Progenitor cell of endocrine pancreas (in vitro differentiated cells): ENCODE results near the gene STIMATE. TPM values are rescaled to one million over a fixed set of nuclear protein-coding genes. Genes with fewer than 3 reads are reported as not detected.

ENCODE experiments used
- DNase-seq: peaks from one replicate; pipeline ENCODE4 v3.0.0; 2021; ENCODE audit warnings: low spot score; ENCODE audit not compliant: unreplicated experiment
- H3K27ac Mint-ChIP-seq: 2 replicates; pipeline ENCODE4 v1.8.0; 2021; ENCODE audit warnings: mild to moderate bottlenecking, moderate library complexity, mixed read lengths
- H3K27me3 Mint-ChIP-seq: 2 replicates; pipeline ENCODE4 v1.8.0; 2021; ENCODE audit warnings: mixed read lengths
- H3K36me3 Mint-ChIP-seq: 2 replicates; pipeline ENCODE4 v1.8.0; 2022; ENCODE audit warnings: mixed read lengths; ENCODE audit not compliant: insufficient read depth
- H3K4me1 Mint-ChIP-seq: 2 replicates; pipeline ENCODE4 v1.8.0; 2021; ENCODE audit warnings: low read depth, mixed read lengths
- H3K4me3 Mint-ChIP-seq: 2 replicates; pipeline ENCODE4 v1.8.0; 2021; ENCODE audit warnings: low read depth, mild to moderate bottlenecking, moderate library complexity, mixed read lengths
- H3K9me3 Mint-ChIP-seq: 2 replicates; pipeline ENCODE4 v1.8.0; 2021; ENCODE audit warnings: low read depth, mixed read lengths
- CTCF ChIP-seq: fragments of 200-600 bp; sonication (generic); IDR thresholded peaks from one replicate; pipeline ENCODE4 v1.5.0; 2021; ENCODE audit warnings: antibody characterized with exemption, mild to moderate bottlenecking; ENCODE audit not compliant: unreplicated experiment
- total RNA-seq: library from RNA; stranded (reverse); gene quantifications from 2 replicates; pipeline ENCODE4 v1.2.1, GENCODE V29; 2021

The STIMATE gene
- total RNA-seq, 1 donor from 2014 or later: 17.4 TPM

DNA sequence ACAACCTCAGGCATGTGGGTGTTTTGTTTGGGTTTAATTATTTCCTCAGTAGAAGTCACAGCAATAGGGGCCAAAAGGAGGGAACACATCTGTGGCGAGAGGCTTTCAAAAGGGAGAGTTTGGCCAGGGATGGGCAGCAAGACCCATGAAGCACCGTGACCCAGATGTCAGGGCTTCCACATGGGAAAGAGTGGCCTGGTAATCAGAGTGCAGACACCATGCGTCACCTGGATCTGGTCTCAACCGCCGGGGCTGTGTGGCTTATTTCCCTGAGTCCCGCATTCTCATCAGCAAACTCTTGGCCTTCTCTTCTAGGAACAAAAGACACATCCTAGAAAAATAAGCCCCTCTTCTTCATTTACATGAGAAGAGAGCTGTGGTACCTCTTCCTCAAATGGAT is 50.1 kb downstream of the STIMATE start:
- Mint-ChIP-seq H3K9me3 (no peaks in the 10 kb centered on the region), H3K4me1 (peaks cover 1% of the 10 kb centered on the region), H3K27me3 (no peaks in the 10 kb centered on the region), H3K36me3 (no peaks in the 10 kb centered on the region), H3K4me3 (no peak overlapping the region), H3K27ac (no peak overlapping the region)
- no peak for DNase-seq
- TF ChIP-seq CTCF: no peak

GRCh38 chr3:52846432-52846965 is 50.8 kb downstream of the STIMATE start:
- Mint-ChIP-seq H3K36me3 (no peaks in the 10 kb centered on the region), H3K9me3 (no peaks in the 10 kb centered on the region), H3K27me3 (no peaks in the 10 kb centered on the region), H3K4me3 (no peak overlapping the region), H3K27ac (no peak overlapping the region), H3K4me1 (peaks cover 1% of the 10 kb centered on the region)
- DNase-seq: no peak
- TF ChIP-seq CTCF: no peak

DNA sequence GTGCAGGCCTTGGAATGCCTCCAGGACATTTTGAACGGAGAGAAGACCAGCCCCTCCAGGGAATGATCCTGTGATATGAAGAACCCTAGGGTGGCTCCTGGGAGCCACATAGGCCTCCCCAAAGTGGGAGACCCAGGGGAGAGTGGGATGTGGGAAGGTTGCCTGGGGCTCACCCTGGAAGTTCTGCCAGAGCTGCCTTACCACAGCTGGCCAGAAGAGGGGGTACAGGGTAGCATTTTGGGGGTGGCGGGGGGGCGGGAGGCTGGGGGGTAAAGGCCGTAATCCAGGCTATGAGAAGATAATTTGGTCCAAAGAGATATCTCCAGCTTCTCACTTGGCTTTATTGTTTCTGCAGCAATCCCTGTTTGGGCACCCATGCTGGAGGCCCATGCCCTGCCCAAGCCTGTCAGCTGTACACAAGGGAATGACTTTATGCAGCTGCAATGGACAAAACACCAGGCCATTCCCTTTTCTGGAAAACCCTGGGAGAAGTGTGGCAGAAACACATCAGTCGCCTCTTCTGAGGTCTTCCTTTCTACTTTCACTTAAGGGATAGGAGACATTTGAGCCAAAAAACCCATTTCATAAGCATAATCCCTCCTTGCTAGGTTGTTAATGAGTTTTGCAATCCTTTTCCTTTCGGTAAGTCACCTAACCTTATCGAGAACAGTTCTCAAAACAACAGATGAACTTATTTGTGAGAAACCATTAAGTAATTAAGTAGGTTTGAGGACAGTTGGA is 51.5 kb downstream of the STIMATE start:
- Mint-ChIP-seq H3K27ac (no peak overlapping the region), H3K27me3 (no peaks in the 10 kb centered on the region), H3K4me1 (peaks cover 1% of the 10 kb centered on the region), H3K9me3 (no peaks in the 10 kb centered on the region), H3K36me3 (no peaks in the 10 kb centered on the region), H3K4me3 (no peak overlapping the region)
- peak; percentile 42 for TF ChIP-seq CTCF
- DNase-seq: no peak

DNA sequence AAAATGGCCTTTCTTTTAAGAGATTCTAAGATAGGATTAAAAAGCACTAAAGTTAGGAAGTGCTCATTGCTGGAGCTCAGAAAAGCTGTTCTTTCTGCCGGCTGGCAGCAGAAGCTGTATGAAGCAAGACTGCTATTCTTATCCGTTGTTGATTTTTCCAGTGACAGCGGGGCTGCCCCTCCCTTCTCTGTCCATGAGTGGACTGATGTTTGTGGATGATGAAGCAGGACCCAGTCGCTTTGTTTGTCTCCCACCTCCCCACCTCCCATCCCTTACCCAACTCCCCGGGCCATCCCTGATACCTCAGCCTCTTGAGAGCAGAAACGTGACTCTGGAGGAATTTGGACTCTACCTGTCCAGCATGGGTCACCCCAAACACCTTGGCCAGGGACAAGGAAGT is 52.2 kb downstream of the STIMATE start:
- TF ChIP-seq CTCF: no peak
- no peak for DNase-seq
- Mint-ChIP-seq H3K4me3 (no peak overlapping the region), H3K36me3 (peaks cover under 1% of the 10 kb centered on the region), H3K27ac (no peak overlapping the region), H3K4me1 (peaks cover 2% of the 10 kb centered on the region), H3K9me3 (no peaks in the 10 kb centered on the region), H3K27me3 (no peaks in the 10 kb centered on the region)

GRCh38 chr3:52844290-52844975 is 52.9 kb downstream of the STIMATE start:
- DNase-seq: no peak
- peak overlapping the region; percentile 13 for H3K27ac Mint-ChIP-seq
- peaks cover 8% of the 10 kb centered on the region for H3K4me1 Mint-ChIP-seq
- peaks cover 1% of the 10 kb centered on the region for H3K36me3 Mint-ChIP-seq
- H3K4me3 Mint-ChIP-seq: no peak overlapping the region
- H3K9me3 Mint-ChIP-seq: no peaks in the 10 kb centered on the region
- no peak for TF ChIP-seq CTCF
- no peaks in the 10 kb centered on the region for H3K27me3 Mint-ChIP-seq
